Nucleus accumbens (tissue), 56 donors: ENCODE data around the gene ROCK1.
"Not testable (repeated sequence)": the region's sequence is repeated elsewhere in the genome, so short reads cannot be mapped to it uniquely, and the experiment has no call there.

ENCODE experiments used
- DNase-seq, 56 donors: peaks; one replicate each; lab custom pipeline; 2025; lab: John Stamatoyannopoulos, UW

The ROCK1 gene

GRCh38 chr18:21056545-21056944 lies 55.1 kb downstream of the ROCK1 start:
- DNase-seq, result no peak

- DNase-seq, result no peak
These were observed 57.3 kb downstream of the ROCK1 start for GRCh38 chr18:21054252-21054821.

DNA sequence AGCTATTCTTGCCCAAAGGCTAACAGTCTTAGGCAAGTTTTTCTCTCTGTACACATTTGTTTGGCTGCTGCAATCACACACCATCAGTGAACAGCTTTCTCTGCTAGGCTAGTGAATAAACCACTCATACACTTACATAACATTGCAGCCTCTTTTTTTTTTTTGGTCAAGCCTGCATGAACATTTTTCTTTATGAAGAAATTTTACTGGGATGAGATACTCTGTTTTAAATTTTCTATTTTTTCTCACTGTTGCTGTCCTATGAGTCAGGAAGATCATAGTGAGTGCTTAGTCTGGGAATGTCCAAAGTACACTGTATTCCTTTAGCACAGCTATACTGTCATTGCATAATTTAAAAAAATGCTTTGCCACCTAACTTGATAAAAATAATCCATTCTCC lies 58.5 kb downstream of the ROCK1 start:
- no peak for DNase-seq

DNA sequence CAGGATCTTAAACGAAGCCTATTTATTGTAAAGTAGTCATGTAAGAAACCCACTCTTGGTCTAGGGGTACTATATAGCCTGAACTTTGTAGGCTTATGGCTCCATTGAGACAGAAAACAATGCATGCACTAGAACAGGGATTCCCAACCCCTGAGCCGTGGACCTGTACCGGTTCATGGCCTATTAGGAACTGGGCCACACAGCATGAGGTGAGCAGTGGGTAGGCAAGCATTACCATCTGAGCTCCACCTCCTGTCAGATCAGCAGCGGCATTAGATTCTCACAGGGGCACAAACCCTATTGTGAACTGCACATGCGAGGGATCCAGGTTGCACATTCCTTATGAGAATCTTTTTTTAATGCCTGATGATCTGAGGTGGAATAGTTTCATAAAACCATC lies 59.2 kb downstream of the ROCK1 start:
- DNase-seq, result no peak

DNA sequence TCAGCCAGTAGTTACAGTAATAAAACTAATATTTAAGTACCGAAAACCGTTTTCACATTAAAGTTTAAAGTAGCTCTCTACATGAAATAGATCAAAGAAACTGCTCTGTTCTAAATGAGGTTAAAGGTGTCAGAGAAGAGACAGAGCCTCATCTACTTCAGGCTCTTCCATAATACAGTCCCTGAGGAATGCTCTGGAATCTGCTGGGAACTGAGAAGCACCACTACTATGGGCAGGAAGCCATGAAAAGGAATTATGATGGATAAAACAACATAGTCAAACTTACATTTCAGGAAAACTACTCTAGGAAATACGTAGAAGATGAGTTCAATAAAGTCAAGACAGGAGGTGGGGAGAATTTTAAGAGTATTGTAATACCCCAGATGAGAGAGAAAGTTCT lies 60.0 kb downstream of the ROCK1 start:
- DNase-seq, result no peak

- no peak for DNase-seq
These were observed 62.3 kb downstream of the ROCK1 start for GRCh38 chr18:21049306-21049705.

GRCh38 chr18:21047126-21047525 lies 64.5 kb downstream of the ROCK1 start:
- DNase-seq, result no peak

DNA sequence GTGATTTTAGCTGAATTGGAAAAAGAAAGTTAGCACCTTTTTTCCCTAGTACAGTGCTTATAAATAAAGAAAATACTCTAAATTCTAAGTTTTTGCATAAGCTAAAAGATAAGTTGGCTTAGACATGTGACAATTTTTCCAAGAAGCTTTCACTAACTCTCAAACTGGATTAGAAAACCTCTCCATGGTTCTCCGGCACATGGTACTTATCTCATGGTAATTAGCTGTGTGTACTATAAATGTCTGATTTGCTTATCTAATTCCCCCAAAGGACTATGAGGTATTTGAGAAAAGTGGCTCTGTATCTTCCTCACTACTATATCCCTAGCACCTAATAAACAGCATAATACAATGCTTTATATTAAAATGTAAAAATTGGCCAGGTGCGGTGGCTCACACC lies 71.1 kb downstream of the ROCK1 start:
- no peak for DNase-seq

GRCh38 chr18:21038201-21038600 lies 73.4 kb downstream of the ROCK1 start:
- DNase-seq, result no peak

GRCh38 chr18:21031845-21032244 lies 79.8 kb downstream of the ROCK1 start:
- no peak for DNase-seq

- not testable (repeated sequence) for DNase-seq
These were observed 93.4 kb downstream of the ROCK1 start for GRCh38 chr18:21018257-21018656.

DNA sequence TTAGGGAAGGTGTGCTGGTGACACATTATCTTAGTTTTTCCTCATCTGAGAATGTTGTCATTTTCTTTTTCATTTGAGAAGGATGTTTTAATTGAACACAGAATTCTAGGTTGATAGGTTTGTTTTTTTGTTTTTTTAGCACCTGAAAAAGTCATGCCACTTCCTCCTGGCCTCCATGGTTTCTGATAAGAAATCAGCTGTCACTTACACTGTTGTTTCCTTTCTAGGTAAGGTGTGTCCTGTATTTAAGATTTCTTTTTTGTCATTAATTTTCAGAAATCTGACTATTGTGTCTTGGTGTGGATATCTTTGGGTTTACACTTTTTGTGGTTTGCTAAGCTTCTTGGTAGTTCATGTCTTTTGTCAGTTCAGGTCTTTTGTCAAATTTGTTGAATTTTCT lies 99.3 kb downstream of the ROCK1 start:
- no peak for DNase-seq

GRCh38 chr18:21004726-21005125 lies 106.9 kb downstream of the ROCK1 start:
- DNase-seq, result no peak

- no peak for DNase-seq
These were observed 110.9 kb downstream of the ROCK1 start for GRCh38 chr18:21000667-21001066.

GRCh38 chr18:20997371-20997770 lies 114.2 kb downstream of the ROCK1 start:
- no peak for DNase-seq

- no peak for DNase-seq
These were observed 115.2 kb downstream of the ROCK1 start for GRCh38 chr18:20996418-20996817.

DNA sequence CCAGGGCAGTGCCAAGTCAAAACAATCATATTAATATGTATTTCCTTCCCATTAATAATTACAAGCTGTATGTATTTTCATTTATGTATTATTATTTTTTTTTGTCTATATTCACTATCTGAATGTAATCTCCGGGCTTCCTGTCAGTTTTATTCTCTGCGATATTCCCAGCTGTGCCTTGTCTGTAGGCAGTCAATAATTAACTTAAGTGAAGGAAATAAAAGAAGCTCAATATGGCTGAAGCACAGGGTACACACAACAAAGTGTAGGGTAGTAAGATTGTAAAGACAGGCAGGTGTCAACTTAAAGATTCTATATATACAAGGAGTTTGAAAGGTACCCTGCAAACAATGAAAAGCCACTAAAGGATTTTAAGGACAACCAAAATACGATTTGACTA lies 122.9 kb downstream of the ROCK1 start:
- no peak for DNase-seq

DNA sequence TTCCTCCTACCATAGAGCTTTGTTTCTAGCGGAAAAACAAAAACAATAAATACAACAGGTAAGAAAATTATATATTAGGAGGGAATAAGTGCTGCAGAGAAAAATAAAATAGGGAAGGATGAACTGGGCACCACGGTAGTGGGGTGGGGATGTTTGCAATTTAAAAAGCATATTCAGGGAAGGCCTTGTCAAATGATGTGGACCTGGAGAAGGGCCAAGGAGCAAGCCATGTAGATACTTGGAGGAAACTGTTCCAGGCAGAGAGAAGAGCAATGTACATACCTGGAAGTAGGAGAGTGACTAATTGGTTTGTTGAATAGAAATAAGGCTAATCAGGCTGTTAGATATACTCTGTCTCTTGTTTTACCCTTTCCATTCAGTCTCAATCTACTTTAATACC lies 136.5 kb downstream of the ROCK1 start:
- DNase-seq, result no peak

- DNase-seq, result no peak
These were observed 139.7 kb downstream of the ROCK1 start for GRCh38 chr18:20971886-20972267.

- DNase-seq, result no peak
These were observed 144.8 kb downstream of the ROCK1 start for GRCh38 chr18:20966795-20967194.

GRCh38 chr18:20963027-20963426 lies 148.6 kb downstream of the ROCK1 start:
- DNase-seq, result no peak

DNA sequence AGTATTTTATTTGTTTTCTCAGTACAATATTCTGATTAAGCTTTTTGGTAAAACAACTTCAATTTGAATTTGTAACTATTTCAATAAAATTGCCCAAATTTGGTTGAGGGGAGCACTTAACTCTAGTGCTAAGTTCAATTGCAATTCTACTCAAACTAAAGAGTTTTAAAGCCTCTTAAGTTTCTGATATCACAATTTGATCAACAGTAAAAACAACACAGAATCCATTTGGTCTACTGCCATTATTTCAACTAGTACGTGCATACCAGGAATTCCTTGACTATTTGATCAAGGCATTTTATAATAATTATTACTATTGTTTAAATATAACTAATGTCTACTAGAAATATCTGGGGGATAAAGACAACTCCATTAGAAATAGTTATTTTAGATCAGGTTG lies 150.9 kb downstream of the ROCK1 start:
- DNase-seq, result no peak

- not testable (repeated sequence) for DNase-seq
These were observed 160.8 kb downstream of the ROCK1 start for GRCh38 chr18:20950827-20951226.
